ENCODE results near the gene MRFAP1L1. TPM values are rescaled to one million over a fixed set of nuclear protein-coding genes. Genes with fewer than 3 reads are reported as not detected.
A peak's percentile ranks its signal among the peaks of the same experiment; 100 is the strongest.

MRFAP1L1 gene
- total and polyA plus RNA-seq, 9 of the 15 experiments (the other 6 are each of a cell fraction or from before 2014, with no cell fraction given) = 37.6 to 111 (median 83.8) TPM

GRCh38 chr4:6730603-6731317, 21.1 kb upstream of the MRFAP1L1 start (continued):
- no peak for TF ChIP-seq PREB (CRISPR knock-in tag; IDR thresholded peaks at IDR 0.05)
- TF ChIP-seq HOMEZ (CRISPR knock-in tag; IDR thresholded peaks at IDR 0.05) = no peak
- TF ChIP-seq ZNF717 (CRISPR knock-in tag; IDR thresholded peaks at IDR 0.05) = no peak
- no peak for TF ChIP-seq NUFIP1 (IDR thresholded peaks at IDR 0.05; ENCODE audit: partially characterized antibody)
- 0 out of 2 replicates have a peak, but pooled peaks have one; percentile 11 for TF ChIP-seq ZBTB33 (CRISPR knock-in tag; IDR thresholded peaks at IDR 0.05)
- TF ChIP-seq MEF2A (IDR thresholded peaks at IDR 0.05; ENCODE audit: control insufficient read depth, low read depth, low read length) = no peak
- TF ChIP-seq PHF21A (IDR thresholded peaks at IDR 0.05; ENCODE audit: borderline replicate concordance, low read depth) = peak; percentile 96
- no peak; the same call in 1 of the 2 replicates for TF ChIP-seq ZNF583 (CRISPR knock-in tag; IDR thresholded peaks at IDR 0.05)
- peak in 1 of 2 experiments; percentile 96; a peak in 2 of 4 replicates for TF ChIP-seq ZMIZ1 (IDR thresholded peaks at IDR 0.05; ENCODE audit: low read depth in 2 of 2, low read length in 2 of 2)
- TF ChIP-seq RAD21 (CRISPR knock-in tag; conservative IDR thresholded peaks at IDR 0.05 in 1 of 2, IDR thresholded peaks at IDR 0.05 in 1 of 2) = peak in 1 of 2 experiments; percentile 5; a peak in 1 of 4 replicates
- no peak for TF ChIP-seq MCM5 (IDR thresholded peaks at IDR 0.05; ENCODE audit: low read depth)
- TF ChIP-seq FIP1L1 (IDR thresholded peaks at IDR 0.05; ENCODE audit: low read depth, low read length, poor library complexity, severe bottlenecking) = no peak
- TF ChIP-seq ARID4B (CRISPR knock-in tag; IDR thresholded peaks at IDR 0.05) = no peak
- peak; percentile 76; the same call in 1 of the 2 replicates for TF ChIP-seq KHSRP (IDR thresholded peaks at IDR 0.05)
